ENCODE results near the gene LRFN3. TPM values are rescaled to one million over a fixed set of nuclear protein-coding genes. Genes with fewer than 3 reads are reported as not detected.

Gene LRFN3
- total RNA-seq, 1 donor from 2014 or later: 15.3 TPM

- no peaks in the 10 kb centered on the region for H3K9me3 ChIP-seq (ENCODE audit: insufficient read depth, low read depth, low read length)
- H3K9ac ChIP-seq (ENCODE audit: low read length): no peak overlapping the region
- H3K79me2 ChIP-seq (ENCODE audit: insufficient read depth, low read length): no peaks in the 10 kb centered on the region
- H3K27me3 Mint-ChIP-seq (ENCODE audit: low read depth, unreplicated experiment): peaks cover 9% of the 10 kb centered on the region
- H3K4me1 ChIP-seq (ENCODE audit: insufficient read depth, low read length): no peaks in the 10 kb centered on the region
- peaks cover 3% of the 10 kb centered on the region for H3K4me1 Mint-ChIP-seq (ENCODE audit: low read depth, unreplicated experiment)
- DNase-seq (ENCODE audit: low read depth): no peak
- peaks cover 30% of the 10 kb centered on the region for H4K20me1 ChIP-seq (ENCODE audit: insufficient read depth, low read length)
- H2AFZ ChIP-seq (ENCODE audit: low read depth, low read length): no peak overlapping the region
- no peak overlapping the region for H3K27ac Mint-ChIP-seq (ENCODE audit: unreplicated experiment)
- H3K4me3 Mint-ChIP-seq (ENCODE audit: unreplicated experiment): no peak overlapping the region
- H3K4me2 ChIP-seq (ENCODE audit: low read length): no peak overlapping the region
- peaks cover 17% of the 10 kb centered on the region for H3K36me3 Mint-ChIP-seq (ENCODE audit: low read depth, unreplicated experiment)
- no peaks in the 10 kb centered on the region for H3K27me3 ChIP-seq (ENCODE audit: insufficient read depth, low read length)
- H3K4me3 ChIP-seq (ENCODE audit: insufficient read depth, low read depth, low read length): no peak overlapping the region
- H3K9me3 Mint-ChIP-seq (ENCODE audit: unreplicated experiment): no peaks in the 10 kb centered on the region
- TF ChIP-seq CTCF (IDR thresholded peaks at IDR 0.05; ENCODE audit: insufficient read depth, low read depth, low read length) (no peak), EZH2 (IDR thresholded peaks at IDR 0.05; ENCODE audit: insufficient read depth, low read length) (no peak)
- H3K36me3 ChIP-seq (ENCODE audit: insufficient read depth, low read length): no peaks in the 10 kb centered on the region
- no peak overlapping the region for H3K27ac ChIP-seq (ENCODE audit: low read depth, low read length)
- no peak for FAIRE-seq
Observed at GRCh38 chr19:35945121-35945790, 9.1 kb downstream of the LRFN3 start.

DNA sequence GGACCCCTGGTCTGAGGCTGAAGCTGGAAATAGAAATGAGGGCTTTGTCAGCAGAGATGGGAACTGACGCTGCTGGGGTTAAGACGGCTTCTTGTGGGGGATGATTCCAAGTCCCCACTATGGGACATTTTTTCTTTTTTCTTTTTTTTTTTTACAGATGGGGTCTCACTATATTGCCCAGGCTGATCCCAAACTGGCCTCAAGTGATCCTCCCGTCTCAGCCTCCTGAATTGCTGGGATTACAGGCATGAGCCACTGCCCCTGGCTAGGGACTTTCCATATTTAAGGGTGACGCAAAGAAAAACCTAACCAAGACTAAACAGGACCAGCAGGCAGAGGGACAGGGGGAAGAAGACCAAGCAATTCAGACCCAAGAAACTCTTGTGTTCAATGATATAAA is 10.0 kb downstream of the LRFN3 start:
- H3K36me3 Mint-ChIP-seq (ENCODE audit: low read depth, unreplicated experiment): peaks cover 18% of the 10 kb centered on the region
- no peak overlapping the region for H3K9ac ChIP-seq (ENCODE audit: low read length)
- no peak for TF ChIP-seq EZH2 (IDR thresholded peaks at IDR 0.05; ENCODE audit: insufficient read depth, low read length)
- no peak for TF ChIP-seq CTCF (IDR thresholded peaks at IDR 0.05; ENCODE audit: insufficient read depth, low read depth, low read length)
- no peak overlapping the region for H3K4me3 Mint-ChIP-seq (ENCODE audit: unreplicated experiment)
- no peaks in the 10 kb centered on the region for H3K36me3 ChIP-seq (ENCODE audit: insufficient read depth, low read length)
- peaks cover 3% of the 10 kb centered on the region for H3K4me1 Mint-ChIP-seq (ENCODE audit: low read depth, unreplicated experiment)
- DNase-seq (ENCODE audit: low read depth) (no peak), FAIRE-seq (no peak)
- no peak overlapping the region for H3K4me3 ChIP-seq (ENCODE audit: insufficient read depth, low read depth, low read length)
- H3K4me2 ChIP-seq (ENCODE audit: low read length): no peak overlapping the region
- H3K9me3 Mint-ChIP-seq (ENCODE audit: unreplicated experiment): no peaks in the 10 kb centered on the region
- H3K27me3 ChIP-seq (ENCODE audit: insufficient read depth, low read length): no peaks in the 10 kb centered on the region
- H3K79me2 ChIP-seq (ENCODE audit: insufficient read depth, low read length): no peaks in the 10 kb centered on the region
- no peak overlapping the region for H2AFZ ChIP-seq (ENCODE audit: low read depth, low read length)
- H3K4me1 ChIP-seq (ENCODE audit: insufficient read depth, low read length): no peaks in the 10 kb centered on the region
- H4K20me1 ChIP-seq (ENCODE audit: insufficient read depth, low read length): peaks cover 30% of the 10 kb centered on the region
- peaks cover 15% of the 10 kb centered on the region for H3K27me3 Mint-ChIP-seq (ENCODE audit: low read depth, unreplicated experiment)
- no peak overlapping the region for H3K27ac ChIP-seq (ENCODE audit: low read depth, low read length)
- H3K27ac Mint-ChIP-seq (ENCODE audit: unreplicated experiment): no peak overlapping the region
- no peaks in the 10 kb centered on the region for H3K9me3 ChIP-seq (ENCODE audit: insufficient read depth, low read depth, low read length)

- Mint-ChIP-seq H3K27me3 (ENCODE audit: low read depth, unreplicated experiment) (peaks cover 24% of the 10 kb centered on the region), H3K4me3 (ENCODE audit: unreplicated experiment) (no peak overlapping the region), H3K27ac (ENCODE audit: unreplicated experiment) (no peak overlapping the region), H3K4me1 (ENCODE audit: low read depth, unreplicated experiment) (peaks cover 3% of the 10 kb centered on the region), H3K36me3 (ENCODE audit: low read depth, unreplicated experiment) (peaks cover 10% of the 10 kb centered on the region), H3K9me3 (ENCODE audit: unreplicated experiment) (no peaks in the 10 kb centered on the region)
- Histone ChIP-seq H3K79me2 (ENCODE audit: insufficient read depth, low read length) (no peaks in the 10 kb centered on the region), H4K20me1 (ENCODE audit: insufficient read depth, low read length) (peaks cover 20% of the 10 kb centered on the region), H3K27ac (ENCODE audit: low read depth, low read length) (no peak overlapping the region), H3K36me3 (ENCODE audit: insufficient read depth, low read length) (no peaks in the 10 kb centered on the region), H3K4me3 (ENCODE audit: insufficient read depth, low read depth, low read length) (no peak overlapping the region), H3K4me1 (ENCODE audit: insufficient read depth, low read length) (no peaks in the 10 kb centered on the region), H3K9me3 (ENCODE audit: insufficient read depth, low read depth, low read length) (no peaks in the 10 kb centered on the region), H3K27me3 (ENCODE audit: insufficient read depth, low read length) (no peaks in the 10 kb centered on the region), H2AFZ (ENCODE audit: low read depth, low read length) (no peak overlapping the region), H3K9ac (ENCODE audit: low read length) (no peak overlapping the region), H3K4me2 (ENCODE audit: low read length) (no peak overlapping the region)
- no peak for FAIRE-seq
- DNase-seq (ENCODE audit: low read depth): no peak
- TF ChIP-seq EZH2 (IDR thresholded peaks at IDR 0.05; ENCODE audit: insufficient read depth, low read length): no peak
- TF ChIP-seq CTCF (IDR thresholded peaks at IDR 0.05; ENCODE audit: insufficient read depth, low read depth, low read length): no peak
Observed at GRCh38 chr19:35949131-35949530, 13.0 kb downstream of the LRFN3 start.

All from astrocyte (in vitro differentiated cells and primary cell).